Activated CD4-positive, alpha-beta T cell treated with anti-CD3 and anti-CD28 coated beads, Interleukin-2, amount 50 U/mL, for 48 hours (primary cell): ENCODE data around the gene NEXN.
"Not testable (repeated sequence)": the region's sequence is repeated elsewhere in the genome, so short reads cannot be mapped to it uniquely, and the experiment has no call there.

Experiments
- DNase-seq, 2 experiments: peaks; one replicate each; pipeline ENCODE4 v3.0.0-alpha.2; 2020

Gene NEXN

DNA sequence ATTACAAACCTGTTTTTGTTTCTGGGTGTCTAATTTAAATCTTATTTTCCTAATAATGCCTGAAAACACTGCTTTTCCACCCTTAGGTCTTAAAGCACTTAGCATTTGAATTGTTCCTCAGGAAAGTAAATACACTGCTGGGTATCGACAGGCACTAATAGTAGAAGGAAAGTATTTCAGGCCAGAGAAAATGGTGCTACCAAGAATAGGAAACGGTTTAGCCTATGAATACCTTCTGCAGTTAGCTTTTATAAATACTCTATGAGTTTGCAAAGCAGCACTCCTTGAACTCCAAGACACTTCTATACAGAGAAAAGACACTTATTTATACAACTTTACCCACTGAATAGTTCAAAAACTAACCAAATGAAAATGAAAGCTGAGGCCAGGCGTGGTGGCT lies 83.7 kb downstream of the NEXN start:
- no peak for DNase-seq

DNA sequence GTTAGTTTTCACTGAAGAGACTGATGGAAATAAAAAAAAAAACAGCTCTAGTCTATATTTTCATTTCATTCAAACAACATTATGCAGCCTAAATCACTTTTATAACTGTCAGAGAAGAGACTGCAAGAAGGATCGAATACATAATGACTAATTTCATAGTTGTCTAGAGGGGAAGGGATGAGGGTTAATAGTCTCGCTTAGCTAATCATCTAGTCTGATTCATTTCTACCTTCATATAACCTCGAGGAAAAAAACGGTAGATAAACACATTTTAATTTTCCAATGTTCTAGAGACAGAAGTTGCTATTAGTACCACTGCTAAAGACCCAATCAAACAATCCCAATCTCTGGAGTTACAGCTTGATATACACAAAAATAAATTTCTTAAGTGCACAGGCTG lies 87.0 kb downstream of the NEXN start:
- no peak for DNase-seq

DNA sequence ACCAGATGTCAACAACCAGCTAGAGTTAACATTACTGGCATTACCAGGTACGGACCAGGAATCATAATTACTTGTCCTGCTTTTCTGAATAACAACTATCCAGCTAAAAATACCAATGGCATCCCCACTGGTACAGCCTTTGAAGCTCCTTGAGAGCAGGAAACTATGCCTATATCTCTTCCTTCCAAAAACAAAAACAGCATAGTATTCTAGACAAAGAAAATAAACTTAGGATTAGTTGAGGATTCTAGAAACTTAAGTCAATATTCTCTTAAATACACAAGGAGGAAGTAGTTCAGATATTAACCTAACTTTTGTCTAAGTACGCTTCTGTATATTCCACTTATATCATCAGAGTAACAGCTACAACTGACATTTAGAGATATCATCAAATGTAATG lies 87.5 kb downstream of the NEXN start:
- DNase-seq, result no peak

DNA sequence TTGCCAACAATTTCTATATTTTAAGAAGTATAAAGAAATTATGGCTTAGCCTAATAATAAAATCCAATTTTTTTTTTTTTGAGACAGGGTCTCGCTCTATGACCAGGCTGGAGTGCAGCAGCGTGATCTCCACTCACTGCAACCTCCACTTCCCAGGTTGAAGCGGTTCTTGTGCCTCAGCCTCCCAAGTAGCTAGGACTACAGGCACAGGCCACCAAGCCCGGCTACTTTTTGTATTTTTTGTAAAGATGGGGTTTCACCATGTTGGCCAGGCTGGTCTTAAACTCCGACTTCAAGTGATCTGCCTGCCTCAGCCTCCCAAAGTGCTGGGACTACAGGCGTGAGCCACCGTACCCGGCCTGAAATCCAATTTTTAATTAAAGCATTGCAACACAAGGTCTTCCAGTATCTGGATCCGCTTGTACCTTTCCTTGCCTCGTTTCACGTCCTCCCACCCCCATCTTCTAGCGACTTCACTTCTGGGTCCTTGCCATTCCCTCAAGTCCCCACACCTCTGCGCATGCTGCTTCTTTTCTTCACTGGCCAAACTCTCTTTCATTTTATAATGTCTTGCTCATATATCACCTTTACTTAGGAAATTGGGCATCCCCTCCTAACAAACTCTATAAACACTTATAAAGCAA lies 88.1 kb downstream of the NEXN start:
- peak in 1 of 2 experiments; percentile 15 for DNase-seq

DNA sequence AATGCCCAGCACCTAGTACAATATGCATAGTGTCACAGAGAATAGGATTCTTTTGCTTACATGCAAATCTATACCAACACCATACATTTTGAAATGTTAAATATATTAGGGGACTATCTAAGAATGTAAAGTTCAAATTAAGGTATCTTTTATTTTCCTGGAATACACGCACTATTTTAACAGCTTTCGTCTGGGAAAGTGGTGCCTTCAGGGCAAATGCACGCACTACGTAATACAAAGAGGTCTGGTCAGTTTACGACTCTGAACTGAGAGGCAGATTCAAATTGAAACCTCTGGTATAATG lies 89.5 kb downstream of the NEXN start:
- DNase-seq, result no peak

DNA sequence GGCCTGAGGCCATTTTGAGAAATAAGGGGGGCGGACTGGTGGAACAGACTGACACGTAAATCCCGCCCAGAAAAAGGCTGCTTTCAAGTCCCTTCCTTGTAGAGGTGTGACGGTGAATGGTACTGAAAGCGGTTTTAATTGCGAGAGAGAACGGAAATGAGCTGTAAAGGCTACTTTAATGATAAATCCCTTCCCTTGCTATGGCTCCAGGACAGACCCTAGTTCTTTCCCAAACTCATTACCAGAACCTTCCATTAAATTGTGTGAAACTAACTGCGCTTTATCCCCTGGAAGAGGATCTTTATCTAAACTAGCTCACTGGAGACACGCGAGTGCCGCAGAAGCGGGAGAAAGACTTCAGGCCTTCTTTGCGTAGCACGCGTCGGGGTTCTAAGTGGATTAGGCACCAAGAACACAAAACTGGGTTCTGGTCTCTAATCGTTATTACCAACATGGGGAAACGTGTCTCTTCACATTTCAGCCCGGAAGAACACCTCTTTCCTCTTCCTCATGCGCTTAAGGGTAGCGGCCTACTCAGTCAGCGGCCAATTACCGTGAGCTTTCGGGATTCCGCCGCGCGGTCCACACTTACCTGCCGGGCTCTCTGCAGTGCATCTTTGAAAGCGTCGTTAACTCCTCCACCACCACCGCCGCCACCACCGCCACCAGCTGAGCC lies 90.0 kb downstream of the NEXN start:
- peak; percentile 64 to 80 for DNase-seq

DNA sequence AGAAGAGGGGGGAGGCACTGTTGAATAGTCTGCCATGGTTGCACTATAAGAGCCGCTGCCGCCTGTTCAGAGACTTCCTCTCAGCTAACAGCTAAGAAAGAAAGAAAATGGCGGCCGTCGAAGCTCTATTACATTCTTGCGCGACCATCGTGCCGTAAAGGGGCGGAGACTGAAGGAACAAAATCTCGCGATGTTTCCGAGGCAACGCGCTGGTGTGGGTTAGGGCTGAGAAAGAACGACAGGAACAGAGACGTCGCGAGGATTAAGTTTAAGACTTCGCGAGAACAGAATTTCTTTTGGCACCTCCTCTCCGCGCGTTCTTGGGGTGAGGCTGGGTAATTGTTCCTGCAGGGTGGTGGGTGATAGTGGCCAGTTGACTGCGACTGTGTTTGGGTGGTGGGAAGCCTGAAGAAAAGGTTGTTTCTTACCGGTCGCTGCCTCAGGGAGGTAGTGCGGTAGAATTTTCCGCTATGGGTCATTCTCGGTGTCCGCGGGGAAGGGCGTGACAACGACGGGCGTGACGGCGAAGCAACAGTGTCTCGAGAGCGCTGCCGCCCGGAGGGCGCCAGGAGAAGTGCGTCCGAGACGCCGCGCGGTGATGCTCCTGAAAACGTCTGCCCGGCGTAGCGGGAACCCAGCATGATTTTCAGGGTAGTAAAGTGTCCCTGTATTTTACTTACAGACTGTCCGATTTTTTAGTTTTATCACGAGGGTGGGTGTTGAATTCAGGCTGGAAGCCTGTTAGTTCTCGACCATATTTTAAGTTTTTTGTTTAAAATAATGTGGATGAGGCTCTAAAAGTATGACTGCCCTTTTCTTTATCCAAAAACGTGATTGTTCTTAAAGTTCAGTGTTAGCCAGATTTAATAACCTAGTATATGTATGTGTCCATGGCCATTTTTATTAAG lies 90.8 kb downstream of the NEXN start, which contains the start of gene FUBP1:
Gene FUBP1, minus strand, starts transcription at position 104 of the 908 bp plus-strand sequence. Its CDS starts 68 bp downstream, at position 36.
- DNase-seq, result peak; percentile 94 to 96

DNA sequence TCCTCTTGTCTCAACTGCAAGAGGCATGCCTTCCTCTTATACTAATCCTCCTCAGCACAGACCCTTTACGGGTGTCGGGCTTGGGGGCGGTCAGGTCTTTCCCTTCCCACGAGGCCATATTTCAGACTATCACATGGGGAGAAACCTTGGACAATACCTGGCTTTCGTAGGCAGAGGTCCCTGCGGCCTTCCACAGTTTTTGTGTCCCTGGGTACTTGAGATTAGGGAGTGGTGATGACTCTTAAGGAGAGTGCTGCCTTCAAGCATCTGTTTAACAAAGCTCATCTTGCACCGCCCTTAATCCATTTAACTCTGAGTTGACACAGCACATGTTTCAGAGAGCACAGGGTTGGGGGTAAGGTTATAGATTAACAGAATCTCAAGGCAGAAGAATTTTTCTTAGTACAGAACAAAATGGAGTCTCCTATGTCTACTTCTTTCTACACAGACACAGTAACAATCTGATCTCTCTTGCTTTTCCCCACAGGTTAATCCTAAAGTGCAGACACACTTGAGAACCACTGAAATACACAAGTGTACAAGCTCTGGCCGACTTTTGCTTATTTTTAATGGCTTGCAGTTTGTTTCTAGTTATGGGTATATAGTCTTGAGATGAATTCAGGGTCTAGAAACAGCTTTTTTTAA lies 95.0 kb downstream of the NEXN start:
- not testable (repeated sequence) for DNase-seq

DNA sequence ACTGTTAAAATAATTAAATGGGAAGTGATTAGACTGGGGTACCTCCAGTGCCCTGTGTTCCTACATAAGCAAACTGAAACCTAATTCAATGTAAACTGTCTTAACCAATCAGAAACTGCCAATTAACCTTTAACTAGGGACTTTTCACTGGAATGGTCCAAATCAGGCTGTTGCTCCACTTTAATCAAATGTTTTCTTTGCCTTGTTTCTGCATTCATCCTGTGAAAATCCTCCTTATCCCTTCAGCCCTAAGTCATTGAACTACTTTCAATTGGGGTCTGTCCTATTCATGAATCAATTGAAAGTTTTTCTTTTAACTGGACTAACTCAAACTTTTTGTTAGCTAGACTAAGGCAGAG lies 95.6 kb downstream of the NEXN start:
- no peak for DNase-seq

DNA sequence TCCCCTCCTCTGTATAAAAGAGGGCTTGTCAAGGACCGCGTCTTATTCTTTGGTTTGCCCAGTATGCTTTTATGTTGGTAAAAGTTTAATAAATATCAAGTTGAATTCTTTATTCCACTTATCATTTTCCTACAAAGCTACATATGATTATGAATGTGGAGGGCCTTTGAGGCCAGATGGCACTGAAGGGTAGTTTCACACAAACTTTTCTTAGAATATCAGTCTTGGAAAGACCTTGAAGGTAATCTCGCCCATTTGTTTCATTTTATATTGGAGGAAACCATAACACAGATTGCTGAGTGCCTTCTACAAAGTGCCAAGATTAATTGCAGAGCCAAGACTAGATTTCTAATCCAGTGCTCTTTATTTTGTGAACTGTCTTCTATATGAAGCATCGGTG lies 96.2 kb downstream of the NEXN start:
- DNase-seq, result no peak

DNA sequence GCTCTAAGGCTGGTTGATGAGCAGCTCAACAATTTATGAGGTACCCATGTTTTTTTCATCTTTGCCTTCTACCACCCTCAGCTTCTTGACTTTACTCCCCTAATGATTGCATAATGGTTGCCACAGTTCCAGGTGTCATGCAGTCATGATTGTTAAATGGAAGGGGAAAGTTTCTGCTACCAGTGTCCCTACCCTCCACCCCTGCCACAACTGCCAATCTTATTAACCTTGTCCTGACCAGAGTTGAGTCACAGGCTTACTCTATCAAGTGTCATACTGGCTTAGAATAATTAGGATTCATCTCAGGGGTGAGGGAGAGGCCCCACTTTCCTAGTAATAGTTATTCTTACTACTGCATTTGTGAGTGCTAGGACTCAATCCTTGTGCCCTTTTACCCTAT lies 98.4 kb downstream of the NEXN start:
- peak in 1 of 2 experiments; percentile 17 for DNase-seq

DNA sequence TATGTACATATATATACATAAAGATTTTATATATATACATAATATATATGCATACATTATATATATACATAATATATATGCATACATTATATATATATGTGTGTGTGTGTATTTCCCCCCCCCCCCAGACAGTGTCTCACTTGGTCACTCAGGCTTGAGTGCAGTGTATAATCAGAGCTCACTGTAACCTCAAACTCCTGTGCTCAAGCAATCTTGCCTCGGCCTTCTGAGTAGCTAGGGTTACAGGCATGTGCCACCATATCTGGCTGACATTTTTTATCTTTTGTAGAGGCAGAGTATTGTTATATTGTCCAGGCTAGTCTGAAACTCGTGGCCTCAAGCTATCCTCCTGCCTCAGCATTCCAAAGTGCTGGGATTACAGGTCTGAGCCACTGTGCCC lies 99.5 kb downstream of the NEXN start:
- no peak for DNase-seq

DNA sequence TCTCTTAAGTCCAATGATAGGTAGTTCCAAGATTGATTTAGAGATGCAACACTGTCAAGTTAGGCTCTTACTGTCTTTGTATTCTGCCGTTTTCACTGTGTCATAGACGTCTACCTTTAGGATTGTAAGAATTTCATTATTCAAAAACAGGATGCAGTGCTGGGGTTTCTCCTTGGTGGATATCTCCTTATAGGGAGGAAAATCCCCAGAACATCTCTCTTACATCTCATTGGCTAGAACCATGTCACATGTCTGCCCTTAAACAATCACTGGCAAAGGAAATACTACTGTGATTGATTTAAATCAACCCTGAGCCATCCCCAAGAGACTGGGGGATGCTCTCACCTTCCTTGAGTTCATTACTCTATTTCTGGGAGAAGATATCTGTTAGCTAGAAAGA lies 101.3 kb downstream of the NEXN start:
- no peak for DNase-seq

DNA sequence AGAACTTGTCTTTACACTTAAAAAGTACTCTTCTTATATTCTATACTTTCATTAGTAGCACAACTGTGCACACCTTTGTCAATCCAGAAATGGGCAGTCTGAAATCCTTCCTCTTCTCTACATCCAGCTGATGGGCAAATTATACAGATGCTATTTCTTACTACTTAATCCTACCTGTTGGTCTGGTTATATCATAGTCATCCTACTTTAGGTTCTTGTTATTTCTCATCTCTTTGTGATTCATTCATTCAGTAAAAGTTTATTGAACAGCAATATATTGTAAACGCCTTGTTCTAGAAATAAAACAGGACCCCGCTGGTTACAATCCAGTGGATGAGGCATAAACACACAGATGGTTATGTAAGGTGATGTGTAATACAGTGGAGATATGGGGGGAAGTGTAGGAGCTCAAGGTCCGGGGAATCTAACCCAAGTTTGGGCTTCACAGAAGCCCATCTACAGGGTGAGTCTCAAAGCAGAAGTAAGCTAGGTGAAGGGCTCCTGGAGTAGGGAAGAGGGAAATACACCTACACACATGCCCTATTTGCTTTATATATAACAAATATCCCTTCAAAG lies 102.3 kb downstream of the NEXN start:
- no peak for DNase-seq

DNA sequence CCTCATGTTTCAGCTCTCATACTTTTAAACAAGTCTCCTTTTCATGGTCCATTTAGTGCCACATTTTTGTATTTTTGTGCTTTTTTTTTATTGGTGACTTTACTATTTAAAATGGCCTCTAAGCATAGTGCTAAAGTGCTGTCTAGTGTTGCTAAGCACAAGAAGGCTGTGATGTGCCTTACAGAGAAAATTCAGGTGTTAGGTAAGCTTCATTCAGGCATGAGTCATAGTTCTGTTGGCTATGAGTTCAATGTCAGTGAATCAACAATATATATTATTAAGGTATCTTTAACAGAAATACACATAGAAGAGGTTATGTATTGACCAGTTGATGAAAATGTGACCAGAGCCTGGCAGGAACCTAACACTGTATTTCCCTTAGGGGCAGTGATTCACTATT lies 103.2 kb downstream of the NEXN start:
- DNase-seq, result no peak
